DMS53 (cell line): ENCODE data around the gene E4F1.
"Not testable (repeated sequence)": the region's sequence is repeated elsewhere in the genome, so short reads cannot be mapped to it uniquely, and the experiment has no call there.

Experiments
- DNase-seq: peaks from one replicate; lab custom pipeline; 2025; lab: John Stamatoyannopoulos, UW

The E4F1 gene

GRCh38 chr16:2189252-2189893, 34.0 kb upstream of the E4F1 start:
- no peak for DNase-seq

GRCh38 chr16:2190002-2190658, 33.3 kb upstream of the E4F1 start:
- DNase-seq, result no peak

- no peak for DNase-seq
Observed at GRCh38 chr16:2190659-2191445, 32.5 kb upstream of the E4F1 start.

GRCh38 chr16:2191446-2191706, 32.0 kb upstream of the E4F1 start:
- no peak for DNase-seq

- peak; percentile 81 for DNase-seq
Observed at GRCh38 chr16:2194166-2194834, 29.1 kb upstream of the E4F1 start.

- DNase-seq, result peak; percentile 86
Observed at GRCh38 chr16:2194852-2195321, 28.5 kb upstream of the E4F1 start.

GRCh38 chr16:2195322-2196161, 27.8 kb upstream of the E4F1 start:
- DNase-seq, result peak; percentile 58

- DNase-seq, result peak; percentile 71
Observed at GRCh38 chr16:2196162-2196980, 27.0 kb upstream of the E4F1 start, which contains the start of gene CASKIN1. Gene CASKIN1, minus strand, starts transcription at chr16:2196605. Its CDS starts 173 bp downstream, at chr16:2196432.

GRCh38 chr16:2196981-2197511, 26.3 kb upstream of the E4F1 start:
- DNase-seq, result no peak

- no peak for DNase-seq
Observed at GRCh38 chr16:2197765-2198164, 25.6 kb upstream of the E4F1 start.

GRCh38 chr16:2198283-2198682, 25.1 kb upstream of the E4F1 start:
- no peak for DNase-seq

GRCh38 chr16:2199095-2199494, 24.3 kb upstream of the E4F1 start:
- no peak for DNase-seq

GRCh38 chr16:2199621-2200139, 23.7 kb upstream of the E4F1 start:
- no peak for DNase-seq

GRCh38 chr16:2200313-2200712, 23.1 kb upstream of the E4F1 start:
- no peak for DNase-seq

GRCh38 chr16:2203119-2203688, 20.2 kb upstream of the E4F1 start:
- not testable (repeated sequence) for DNase-seq

GRCh38 chr16:2204416-2205103, 18.8 kb upstream of the E4F1 start:
- no peak for DNase-seq

GRCh38 chr16:2205104-2205966, 18.1 kb upstream of the E4F1 start, which contains the start of gene MLST8:
Gene MLST8, plus strand, starts transcription at chr16:2205454. Its CDS starts 632 bp downstream, at chr16:2206086.
- peak; percentile 92 for DNase-seq

- peak; percentile 73 for DNase-seq
Observed at GRCh38 chr16:2205967-2206313, 17.5 kb upstream of the E4F1 start.
